Adrenal gland (tissue), 12 donors: Measurements from ENCODE around the gene PLEKHA6. TPM values are rescaled to one million over a fixed set of nuclear protein-coding genes. Genes with fewer than 3 reads are reported as not detected.
A peak's percentile ranks its signal among the peaks of the same experiment; 100 is the strongest.

ENCODE experiments used
- DNase-seq, 7 donors: peaks; one replicate each; pipeline ENCODE4 v3.0.0-alpha.2; 2019 to 2020
- H3K27ac ChIP-seq, 5 donors: fragments of 200-600 bp; sonication (generic) in 4 of 5; 1 replicate in 3 of 5; 2 replicates in 2 of 5; pipeline versions ENCODE4 v1.5.1 to v1.8.0; 2016 to 2020; ENCODE audit warnings: mild to moderate bottlenecking in 1 of 5
- H3K27me3 ChIP-seq: fragments of 200-600 bp; 2 replicates; pipeline ENCODE4 v1.8.0; 2021
- H3K36me3 ChIP-seq, 2 donors: fragments of 200-600 bp; replicated peaks in 1 of 2; 1 replicate in 1 of 2; 2 replicates in 1 of 2; pipeline versions ENCODE4 v1.5.1 to v1.8.0; 2018 to 2022
- H3K4me1 ChIP-seq, 2 donors: fragments of 200-600 bp; replicated peaks in 1 of 2; 1 replicate in 1 of 2; 2 replicates in 1 of 2; pipeline versions ENCODE4 v1.5.1 to v1.8.0; 2018 to 2021
- H3K4me3 ChIP-seq, 4 donors: fragments of 200-600 bp; sonication (generic) in 3 of 4; one replicate each; pipeline ENCODE4 v1.5.1; 2016 to 2018
- H3K9me3 ChIP-seq, 3 donors: fragments of 200-600 bp; sonication (generic) in 1 of 3; replicated peaks in 1 of 3; 1 replicate in 2 of 3; 2 replicates in 1 of 3; pipeline versions ENCODE4 v1.5.1 to v1.8.0; 2016 to 2021
- CTCF ChIP-seq, 6 experiments: fragments of 450-650 bp in 4 of 6; fragments of 200-600 bp in 2 of 6; sonication (generic) in 1 of 6; IDR thresholded peaks; 1 replicate in 5 of 6; 2 replicates in 1 of 6; pipeline versions ENCODE4 v1.5.1 to v1.8.0; 2016 to 2021; ENCODE audit warnings: antibody characterized with exemption in 6 of 6, mild to moderate bottlenecking in 2 of 6, moderate library complexity in 1 of 6
- POLR2A ChIP-seq, 2 donors: fragments of 450-650 bp; IDR thresholded peaks; one replicate each; pipeline ENCODE4 v1.6.1; 2017; ENCODE audit warnings: antibody characterized with exemption in 2 of 2, mild to moderate bottlenecking in 2 of 2, moderate library complexity in 1 of 2
- WGBS, 4 donors: extraction: QIAGEN DNeasy Blood & Tissue Kit in 2 of 4; methylation state at CpG; one replicate each; pipeline versions ENCODE4 v1.1.5 to v1.1.7; 2013 to 2017; 5-methylcytosine and 5-hydroxymethylcytosine counted together
- intact Hi-C, 2 donors: fragments of 100-400 bp; cut with DNase I; formaldehyde crosslinking; loops; one replicate each; pipeline versions ENCODE4 v1.14.1 to v1.15.0; 2022 to 2023
- polyA plus RNA-seq, 3 donors: library from polyadenylated mRNA; stranded (reverse); fragments of 200-250 nt in 2 of 3; fragments of 350-450 nt in 1 of 3; fragmentation: Illumina TruSeq in 1 of 3; extraction: RNeasy Lipid Tissue Mini Kit (QIAGEN cat#74804) in 1 of 3; gene quantifications; one replicate each; pipeline ENCODE4 v1.2.3, GENCODE V29; 2013 to 2014
- total RNA-seq, 9 donors: library from RNA; depleted of rRNA in 4 of 9; stranded (reverse); fragments of >200 nt in 4 of 9; fragments of 120-200 nt in 1 of 9; fragmentation: NEBNext Ultra II Directional in 1 of 9; extraction: Animal tissue kit (Norgen Biotek cat#: 25700) in 1 of 9; gene quantifications; one replicate each; pipeline versions ENCODE4 v1.1.0 to v1.2.4, GENCODE V29; 2013 to 2023
- donor health status: healthy with polysubstance abuse.
- donor health status: Bipolar disorder and iron deficiency.
- donor health status: DM: yes; HTN: yes; CAD: no.
- donor health status: DM: no; HTN: no; CAD: no.
- donor health status: DM: no; HTN: no; CAD: no.
- donor health status: DM: yes; HTN: yes; CAD: no.

Gene PLEKHA6
- total and polyA plus RNA-seq, 12 donors, result 2.2 to 13.8 (median 5.1) TPM

- peak overlapping the region in 1 of 5 donors; percentile 26 for H3K27ac ChIP-seq
- H3K4me3 ChIP-seq, result no peak overlapping the region
- H3K27me3 ChIP-seq, result no peaks in the 10 kb centered on the region
- no peaks in the 10 kb centered on the region for H3K36me3 ChIP-seq
- peaks cover 0 to 16% of the 10 kb centered on the region in 2 donors for H3K4me1 ChIP-seq
- intact Hi-C loops, result no loop called here
- 33 to 49% (median 43%) methylated on average over 5 of the region's 5 CpGs for WGBS, 4 donors
- TF ChIP-seq POLR2A (IDR thresholded peaks at IDR 0.05), result no peak
- TF ChIP-seq CTCF (IDR thresholded peaks at IDR 0.05), result no peak
- DNase-seq, result no peak
- H3K9me3 ChIP-seq, result no peaks in the 10 kb centered on the region
Measured at GRCh38 chr1:204317170-204317569, 42.6 kb downstream of the PLEKHA6 start.

GRCh38 chr1:204316164-204316563, 43.6 kb downstream of the PLEKHA6 start:
- 63 to 80% (median 67%) methylated on average over 6 of the region's 6 CpGs for WGBS, 4 donors

GRCh38 chr1:204314893-204315658, 44.7 kb downstream of the PLEKHA6 start:
- DNase-seq, result no peak
- H3K4me1 ChIP-seq, result peaks cover 0 to 7% of the 10 kb centered on the region in 2 donors
- 76 to 82% (median 80%) methylated on average over 12 of the region's 12 CpGs for WGBS, 4 donors
- peak overlapping the region in 1 of 5 donors; percentile 25 for H3K27ac ChIP-seq
- TF ChIP-seq POLR2A (IDR thresholded peaks at IDR 0.05) (no peak), CTCF (IDR thresholded peaks at IDR 0.05) (no peak)
- intact Hi-C loops, result no loop called here
- H3K4me3 ChIP-seq, result no peak overlapping the region
- H3K27me3 ChIP-seq, result no peaks in the 10 kb centered on the region
- H3K9me3 ChIP-seq, result no peaks in the 10 kb centered on the region
- no peaks in the 10 kb centered on the region for H3K36me3 ChIP-seq

More at GRCh38 chr1:204316164-204316563, 43.6 kb downstream of the PLEKHA6 start:
- Histone ChIP-seq H3K36me3 (no peaks in the 10 kb centered on the region), H3K4me3 (no peak overlapping the region), H3K9me3 (no peaks in the 10 kb centered on the region), H3K4me1 (peaks cover 0 to 7% of the 10 kb centered on the region in 2 donors), H3K27me3 (no peaks in the 10 kb centered on the region), H3K27ac (peak overlapping the region in 1 of 5 donors; percentile 26)
- intact Hi-C loops, result no loop called here
- TF ChIP-seq CTCF (IDR thresholded peaks at IDR 0.05) (no peak), POLR2A (IDR thresholded peaks at IDR 0.05) (no peak)
- no peak for DNase-seq

GRCh38 chr1:204314171-204314892, 45.4 kb downstream of the PLEKHA6 start:
- H3K27me3 ChIP-seq, result no peaks in the 10 kb centered on the region
- H3K27ac ChIP-seq, result peak overlapping the region in 1 of 5 donors; percentile 5
- no peak for DNase-seq
- no peaks in the 10 kb centered on the region for H3K9me3 ChIP-seq
- H3K36me3 ChIP-seq, result no peaks in the 10 kb centered on the region
- intact Hi-C loops, result no loop called here
- TF ChIP-seq CTCF (IDR thresholded peaks at IDR 0.05) (no peak), POLR2A (IDR thresholded peaks at IDR 0.05) (no peak)
- 87 to 96% (median 91%) methylated on average over 6 to 7 of the region's 7 CpGs for WGBS, 4 donors
- H3K4me3 ChIP-seq, result no peak overlapping the region
- peaks cover 0 to 7% of the 10 kb centered on the region in 2 donors for H3K4me1 ChIP-seq
